GM21390 (cell line): ENCODE results near the gene GNPTG.
"Not testable (repeated sequence)": the region's sequence is repeated elsewhere in the genome, so short reads cannot be mapped to it uniquely, and the experiment has no call there.

Source experiments
- ATAC-seq: cut with Tn5 transposase; IDR thresholded peaks from one replicate; pipeline ENCODE4 v1.9.1; 2021; ENCODE audit not compliant: unreplicated experiment

Gene GNPTG

GRCh38 chr16:1318268-1318545 lies 33.5 kb upstream of the GNPTG start:
- ATAC-seq, result no peak

GRCh38 chr16:1319041-1319440 lies 32.7 kb upstream of the GNPTG start:
- ATAC-seq, result no peak

DNA sequence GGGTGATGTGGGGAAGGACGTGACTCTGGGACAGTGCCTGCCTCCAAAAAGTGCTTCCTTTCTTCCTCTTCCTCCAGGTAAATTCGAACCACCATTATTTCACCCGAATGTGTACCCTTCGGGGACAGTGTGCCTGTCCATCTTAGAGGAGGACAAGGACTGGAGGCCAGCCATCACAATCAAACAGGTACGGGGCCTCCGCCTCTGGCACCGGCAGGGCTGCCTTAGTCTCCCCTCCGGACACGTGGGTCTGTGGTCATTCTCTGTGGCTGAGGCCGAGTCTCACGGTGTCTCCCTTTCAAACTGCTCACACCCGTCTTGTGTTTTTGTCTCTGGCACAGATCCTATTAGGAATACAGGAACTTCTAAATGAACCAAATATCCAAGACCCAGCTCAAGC lies 31.6 kb upstream of the GNPTG start:
- no peak for ATAC-seq

DNA sequence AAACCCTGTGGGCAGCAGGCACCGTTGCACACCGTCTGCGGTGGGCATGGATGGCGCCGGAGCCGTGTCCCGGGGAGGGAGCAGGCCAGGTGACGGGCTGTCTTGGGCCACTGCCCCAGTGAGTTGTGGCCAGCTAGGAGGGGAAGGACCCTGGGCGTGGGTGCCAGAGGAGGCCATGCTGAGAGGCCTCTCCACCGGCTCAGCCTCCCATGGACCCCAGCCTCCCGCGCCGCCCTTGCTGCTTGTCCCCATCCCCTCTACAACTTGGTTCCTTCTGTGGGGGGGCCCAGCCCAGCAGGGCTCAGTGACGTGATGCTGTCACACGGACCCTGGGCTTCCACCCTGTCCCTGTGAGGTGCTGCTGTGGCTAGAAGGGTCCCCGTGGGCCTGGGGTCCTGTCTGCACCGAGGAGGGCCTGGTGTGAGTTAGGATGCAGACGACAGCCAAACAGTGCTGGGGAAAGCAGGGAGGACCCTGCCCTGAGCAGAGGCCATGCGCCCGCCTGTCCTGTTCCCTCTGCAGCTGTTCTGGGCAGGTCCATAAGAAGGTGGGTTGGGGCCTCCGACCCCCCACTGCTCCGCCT lies 31.0 kb upstream of the GNPTG start:
- ATAC-seq, result no peak

DNA sequence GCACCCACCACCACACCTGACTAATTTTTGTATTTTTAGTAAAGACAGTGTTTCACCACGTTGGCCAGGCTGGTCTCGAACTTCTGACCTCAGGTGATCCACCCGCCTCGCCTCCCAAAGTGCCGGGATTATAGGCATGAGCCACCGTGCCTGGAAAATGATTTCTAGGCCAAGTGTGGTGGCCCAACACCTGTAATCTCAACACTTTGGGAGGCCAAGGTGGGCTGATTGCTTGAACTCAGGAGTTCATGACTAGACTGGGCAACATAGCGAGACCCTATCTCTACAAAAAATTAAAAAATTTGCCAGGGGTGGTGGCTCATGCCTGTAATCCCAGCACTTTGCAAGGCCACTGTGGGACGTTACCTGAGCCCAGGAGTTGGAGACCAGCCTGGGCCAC lies 29.3 kb upstream of the GNPTG start:
- ATAC-seq, result no peak

DNA sequence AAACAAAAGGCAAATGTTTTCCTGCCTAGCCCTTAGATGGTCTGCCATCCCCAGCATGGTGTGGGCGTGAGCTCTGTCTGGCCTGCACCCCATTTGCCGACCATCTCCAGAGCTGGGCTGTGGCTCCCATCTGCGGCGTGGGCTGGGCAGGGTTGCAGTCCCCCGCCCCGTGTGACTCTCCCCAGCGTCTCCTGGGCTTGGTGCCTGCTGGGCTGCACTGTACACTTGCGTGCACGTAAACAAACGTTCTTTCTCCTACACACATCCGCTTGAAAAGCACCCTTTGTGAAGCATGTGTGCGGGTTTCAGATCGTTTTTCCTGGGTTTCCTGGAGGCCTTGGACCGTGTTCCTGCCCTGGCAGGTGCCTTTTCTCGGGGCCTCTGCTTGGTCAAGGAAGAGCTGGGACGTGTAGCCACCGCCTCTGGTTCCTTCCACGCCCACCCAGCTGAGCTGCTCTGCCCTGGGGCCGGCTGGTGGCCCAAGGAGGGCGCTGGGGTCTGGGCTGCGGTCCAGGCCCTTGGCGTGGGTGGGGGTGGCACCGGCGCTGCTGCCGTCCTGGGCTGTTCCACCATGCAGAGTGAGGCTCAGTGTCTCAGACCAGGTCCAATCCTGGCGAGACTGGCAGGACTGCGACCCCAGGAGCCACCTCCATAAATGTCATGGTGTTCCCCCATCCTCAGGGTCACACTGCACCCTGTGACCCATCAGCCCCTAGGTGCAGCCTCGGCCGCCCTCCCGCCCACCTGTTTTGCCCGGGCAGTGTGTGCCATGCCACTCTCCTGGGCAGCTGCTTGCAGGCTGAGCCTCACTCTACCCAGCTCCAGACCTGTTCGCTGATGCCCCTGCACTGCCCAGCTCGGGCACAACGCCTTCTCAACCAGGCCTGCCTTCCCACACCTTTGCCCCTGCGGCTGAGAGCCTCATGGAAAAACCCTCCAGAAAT lies 28.2 kb upstream of the GNPTG start:
- no peak for ATAC-seq

DNA sequence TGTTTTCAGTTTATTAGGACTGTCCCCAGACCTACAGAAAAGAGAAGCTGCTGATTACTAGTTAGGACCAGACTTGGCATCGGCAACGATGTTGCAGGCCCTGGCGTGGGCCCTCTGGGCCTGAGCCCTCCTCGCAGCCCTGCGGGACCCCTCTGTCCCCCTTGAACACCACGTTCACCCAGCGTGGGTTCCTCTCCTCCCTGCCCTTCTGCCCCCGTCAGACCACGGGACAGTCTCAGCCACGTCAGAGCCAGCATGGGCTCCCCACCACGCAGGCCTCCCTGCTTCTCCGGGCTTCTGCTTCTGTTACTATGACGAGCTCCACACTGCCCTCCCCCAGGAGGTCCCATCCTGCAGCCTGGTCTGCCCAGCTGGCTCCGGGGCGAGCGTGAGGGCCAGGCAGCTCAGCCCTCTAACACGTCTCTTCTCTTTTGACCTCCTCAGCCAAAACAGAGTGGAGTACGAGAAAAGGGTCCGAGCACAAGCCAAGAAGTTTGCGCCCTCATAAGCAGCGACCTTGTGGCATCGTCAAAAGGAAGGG lies 27.4 kb upstream of the GNPTG start:
- ATAC-seq, result no peak

GRCh38 chr16:1325261-1325660 lies 26.5 kb upstream of the GNPTG start:
- no peak for ATAC-seq

DNA sequence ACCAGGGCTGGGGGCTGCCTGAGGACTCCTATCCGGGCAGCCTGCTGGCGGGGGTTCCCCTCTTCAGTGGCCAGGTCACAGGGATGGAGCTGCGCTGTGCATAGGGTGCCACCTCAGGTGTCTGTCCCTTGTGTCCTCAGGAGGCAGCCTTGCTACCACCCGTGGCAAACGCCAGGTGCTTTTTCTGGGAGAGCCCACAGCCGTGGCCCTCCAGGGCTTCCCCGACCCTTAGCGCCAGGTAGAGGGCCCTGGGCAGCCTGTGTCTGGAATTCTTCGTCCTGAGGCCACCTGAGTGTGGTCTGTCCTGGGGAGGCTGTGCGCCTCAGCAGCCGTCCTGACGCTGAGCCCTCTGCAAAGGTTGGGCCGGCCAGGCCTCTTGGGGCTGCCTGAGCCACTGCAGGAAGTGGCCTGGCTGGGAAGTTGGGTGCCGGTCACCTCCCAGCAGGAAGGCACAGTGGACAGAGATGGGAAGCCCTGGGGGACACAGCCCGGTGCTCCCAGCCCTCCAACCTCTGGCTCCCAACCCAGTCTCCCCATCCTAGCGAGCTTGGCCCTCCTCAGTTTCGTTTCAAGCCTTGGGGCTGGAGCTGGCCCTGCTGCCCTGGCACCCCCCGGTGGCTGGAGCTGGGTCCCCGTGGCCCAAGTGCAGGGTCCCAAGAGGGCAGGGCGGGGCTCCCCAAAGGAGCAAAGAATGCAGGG lies 25.9 kb upstream of the GNPTG start:
- ATAC-seq, result no peak

GRCh38 chr16:1326391-1326790 lies 25.3 kb upstream of the GNPTG start:
- ATAC-seq, result no peak

GRCh38 chr16:1326946-1327618 lies 24.6 kb upstream of the GNPTG start:
- no peak for ATAC-seq

DNA sequence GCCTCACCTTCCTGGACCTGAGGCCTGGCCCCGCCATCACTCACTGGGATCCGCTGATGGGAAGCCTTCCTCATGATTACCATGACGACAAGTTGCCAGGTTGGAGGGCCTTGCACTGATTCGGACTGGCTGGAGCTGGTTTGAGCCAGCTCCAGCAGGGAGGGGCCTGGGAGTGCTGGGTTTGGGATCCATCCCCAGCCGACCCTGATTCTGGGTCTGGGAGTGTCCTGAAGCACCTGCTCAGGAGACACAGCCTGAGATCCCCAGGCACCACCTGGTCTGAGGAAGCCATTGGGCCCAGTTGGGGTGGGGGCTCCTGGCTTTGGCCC lies 24.1 kb upstream of the GNPTG start:
- ATAC-seq, result no peak

GRCh38 chr16:1328136-1328535 lies 23.6 kb upstream of the GNPTG start:
- ATAC-seq, result not testable (repeated sequence)

DNA sequence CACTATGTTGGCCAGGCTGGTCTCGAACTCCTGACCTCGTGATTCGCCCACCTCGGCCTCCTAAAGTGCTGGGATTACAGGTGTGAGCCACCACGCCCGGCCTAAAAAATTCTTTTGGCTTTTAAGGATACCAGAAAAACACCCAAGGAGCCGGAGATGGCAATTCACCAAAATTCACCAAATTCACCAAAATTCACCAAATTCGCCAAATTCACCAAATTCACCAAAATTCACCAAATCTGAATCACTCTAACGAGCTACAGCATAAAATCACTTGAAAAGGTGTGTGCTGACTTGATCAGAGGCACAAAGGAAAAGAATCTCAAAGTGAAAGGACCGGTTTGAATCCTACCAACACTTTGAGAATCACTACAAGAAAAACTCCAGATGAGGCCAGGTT lies 22.8 kb upstream of the GNPTG start:
- not testable (repeated sequence) for ATAC-seq

DNA sequence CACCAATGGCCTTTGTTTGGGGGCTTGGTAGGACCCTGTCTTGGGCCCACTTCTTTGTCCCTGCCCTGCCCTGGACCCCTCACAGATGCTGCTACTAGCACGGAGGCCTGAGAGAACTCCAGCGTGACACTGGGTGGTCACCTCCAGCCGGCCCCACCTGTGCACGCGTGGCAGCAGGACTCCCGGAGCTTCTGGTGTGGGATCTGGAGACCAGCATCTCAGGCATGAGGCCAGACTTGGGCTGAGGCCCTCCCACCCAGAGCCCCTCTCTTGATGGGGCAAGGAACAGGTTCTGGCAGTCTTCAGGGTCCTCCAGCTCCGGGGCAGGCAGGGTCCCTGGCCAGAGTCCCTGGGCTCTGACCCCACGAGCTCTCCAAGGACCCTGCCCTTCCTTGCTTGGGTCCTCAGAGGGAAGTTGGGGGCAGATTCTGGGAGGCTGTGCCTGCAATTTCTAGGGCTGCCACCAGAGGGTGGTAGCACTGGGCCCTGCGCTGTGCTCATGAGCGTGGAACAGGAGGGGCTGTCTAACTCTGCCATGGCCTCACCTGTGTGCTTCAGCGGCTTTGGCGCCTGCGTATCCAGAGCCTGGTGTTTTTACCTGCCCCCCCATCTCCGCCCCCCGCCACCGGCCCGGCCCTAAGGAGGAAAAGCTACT lies 21.3 kb upstream of the GNPTG start:
- no peak for ATAC-seq

DNA sequence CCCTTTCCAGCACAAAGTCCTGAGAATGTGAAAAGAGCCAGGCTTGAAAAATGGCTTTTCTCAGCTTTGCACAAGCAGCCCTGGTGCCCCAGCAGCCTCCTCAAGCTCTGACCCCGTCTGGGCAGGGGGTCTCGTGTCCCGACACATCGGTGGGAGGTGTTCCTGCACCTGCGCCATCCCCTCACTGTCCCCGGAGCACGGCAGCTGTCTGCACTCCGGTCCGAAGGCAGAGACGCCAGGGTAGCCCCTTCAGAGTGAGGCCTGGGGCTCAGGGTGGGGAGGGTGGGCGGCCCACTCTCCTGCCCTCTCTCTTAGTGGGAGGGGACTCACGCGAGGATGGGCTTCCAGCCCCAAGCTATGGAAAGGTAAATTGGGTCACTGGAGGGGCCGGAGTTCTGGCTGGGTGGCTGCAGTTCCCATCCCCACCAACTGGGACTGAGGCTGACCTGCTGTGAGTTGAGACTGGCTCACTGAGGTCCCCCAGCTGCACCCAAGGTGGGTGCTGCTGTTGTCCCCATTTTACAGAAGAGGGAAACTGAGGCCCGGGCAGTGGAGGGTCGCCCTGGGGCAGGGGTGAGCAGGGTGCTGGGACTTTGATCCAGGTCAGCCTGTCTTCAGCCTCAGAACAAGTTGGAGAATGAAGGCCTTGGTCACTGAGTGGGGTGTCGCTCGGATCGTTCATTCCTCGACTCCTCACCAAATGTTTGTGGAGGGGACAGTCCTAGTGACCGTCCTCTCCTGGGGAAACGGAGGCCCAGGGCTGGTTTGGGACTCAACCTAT lies 20.6 kb upstream of the GNPTG start:
- ATAC-seq, result no peak

DNA sequence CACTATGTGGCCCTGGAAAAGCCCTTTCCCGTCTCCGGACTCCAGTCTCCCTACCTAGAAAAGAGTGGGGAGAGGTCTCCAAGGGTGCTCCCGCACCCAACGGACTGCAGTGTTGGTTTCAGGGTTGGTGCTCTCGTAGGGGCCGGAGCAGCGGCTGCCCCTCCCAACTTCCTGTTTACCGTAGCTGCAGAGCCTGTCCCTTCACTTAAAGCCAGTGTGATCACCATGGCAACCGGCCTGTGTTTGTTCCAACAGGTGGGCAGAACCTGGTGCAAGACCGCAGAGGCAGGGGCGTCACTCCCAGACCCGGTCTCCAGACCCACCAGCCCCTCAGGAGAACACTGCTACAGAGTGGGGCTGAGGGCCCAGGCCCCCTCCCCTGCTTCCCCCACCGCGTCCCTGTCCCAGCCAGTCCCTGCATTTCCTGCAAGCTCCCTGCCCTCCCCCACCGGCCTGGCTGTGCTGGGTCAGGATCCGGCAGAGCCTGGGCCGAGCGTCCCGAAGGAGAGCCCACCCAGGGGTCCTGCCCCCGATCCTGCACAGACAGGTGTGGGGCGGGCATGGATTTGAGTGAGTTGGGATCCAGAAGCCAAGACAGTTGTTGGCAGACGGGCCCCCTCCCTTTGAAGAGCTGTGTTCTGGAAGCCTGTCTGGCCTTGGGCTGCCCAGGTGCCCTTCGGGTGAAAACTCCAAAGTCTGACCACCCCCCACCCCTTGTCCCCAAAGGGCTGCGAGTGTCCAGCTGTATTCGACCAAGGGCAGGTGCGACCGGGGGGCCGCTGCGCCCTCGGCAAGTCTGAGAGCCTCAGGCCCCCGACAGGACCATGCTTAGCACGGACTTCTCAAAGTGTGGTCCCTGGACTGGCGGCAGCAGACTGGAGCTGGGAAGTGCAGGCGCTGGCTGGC lies 19.8 kb upstream of the GNPTG start:
- no peak for ATAC-seq

- no peak for ATAC-seq
Measured at GRCh38 chr16:1332618-1333148, 19.0 kb upstream of the GNPTG start.
